ENCODE results near the gene MIR17HG.

MIR17HG gene

DNA sequence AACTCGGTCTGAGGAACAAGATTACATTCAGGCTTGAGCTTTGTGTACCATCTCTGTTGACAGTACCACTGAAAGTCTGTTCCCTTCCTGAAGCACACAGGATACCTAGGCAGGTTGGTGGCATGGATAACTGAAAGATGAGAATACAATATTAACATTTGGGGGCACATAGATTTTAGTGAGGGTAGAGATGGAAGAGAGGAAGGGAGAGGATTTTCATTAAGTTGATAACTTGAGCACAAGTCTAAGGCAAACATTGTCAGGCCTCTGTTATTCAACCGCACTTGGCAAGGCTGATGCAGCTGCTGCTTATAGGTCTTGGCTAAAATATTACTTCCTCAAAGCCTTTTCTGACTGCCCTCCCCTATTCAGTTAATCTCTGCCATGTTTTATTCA, 10.9 kb downstream of the MIR17HG start:
- Histone ChIP-seq H3K4me1 (ENCODE audit: control insufficient read depth, low read length) (no peaks in the 10 kb centered on the region), H3K4me2 (ENCODE audit: low read length) (no peak overlapping the region), H3K79me2 (ENCODE audit: control insufficient read depth, low read length) (no peaks in the 10 kb centered on the region; the same call in 1 of the 2 replicates), H3K36me3 (ENCODE audit: control insufficient read depth, low read length) (peaks cover 55% of the 10 kb centered on the region), H4K20me1 (ENCODE audit: control insufficient read depth, insufficient read depth, low read depth, low read length) (peaks cover 45% of the 10 kb centered on the region), H3K4me3 (ENCODE audit: low read length) (no peak overlapping the region), H3F3A (ENCODE audit: control insufficient read depth, insufficient read depth) (peaks cover 98% of the 10 kb centered on the region), H3K9me3 (ENCODE audit: control insufficient read depth, insufficient read depth, low read length) (no peaks in the 10 kb centered on the region), H3K27me3 (ENCODE audit: control insufficient read depth, low read length) (no peaks in the 10 kb centered on the region), H3K27ac (ENCODE audit: low read depth, low read length) (no peak overlapping the region), H3K9me2 (replicated peaks; ENCODE audit: control insufficient read depth, low read length) (no peaks in the 10 kb centered on the region)
- TF ChIP-seq CTCF (IDR thresholded peaks at IDR 0.05; ENCODE audit: low read depth, low read length, poor library complexity, severe bottlenecking) (no peak), EZH2phosphoT487 (IDR thresholded peaks at IDR 0.05; ENCODE audit: borderline replicate concordance, low read length) (no peak)

GRCh38 chr13:91359111-91359510, 11.6 kb downstream of the MIR17HG start:
- Histone ChIP-seq H3K79me2 (ENCODE audit: control insufficient read depth, low read length) (no peaks in the 10 kb centered on the region), H3K4me2 (ENCODE audit: low read length) (no peak overlapping the region), H3K27me3 (ENCODE audit: control insufficient read depth, low read length) (no peaks in the 10 kb centered on the region), H3K36me3 (ENCODE audit: control insufficient read depth, low read length) (peaks cover 48% of the 10 kb centered on the region), H3K4me3 (ENCODE audit: low read length) (no peak overlapping the region), H3K9me3 (ENCODE audit: control insufficient read depth, insufficient read depth, low read length) (no peaks in the 10 kb centered on the region), H3F3A (ENCODE audit: control insufficient read depth, insufficient read depth) (peaks cover 98% of the 10 kb centered on the region), H3K9me2 (replicated peaks; ENCODE audit: control insufficient read depth, low read length) (no peaks in the 10 kb centered on the region), H3K27ac (ENCODE audit: low read depth, low read length) (no peak overlapping the region), H4K20me1 (ENCODE audit: control insufficient read depth, insufficient read depth, low read depth, low read length) (peaks cover 38% of the 10 kb centered on the region), H3K4me1 (ENCODE audit: control insufficient read depth, low read length) (no peaks in the 10 kb centered on the region)
- TF ChIP-seq EZH2phosphoT487 (IDR thresholded peaks at IDR 0.05; ENCODE audit: borderline replicate concordance, low read length) (no peak), CTCF (IDR thresholded peaks at IDR 0.05; ENCODE audit: low read depth, low read length, poor library complexity, severe bottlenecking) (no peak)

- Histone ChIP-seq H3K27me3 (ENCODE audit: control insufficient read depth, low read length) (no peaks in the 10 kb centered on the region), H3K79me2 (ENCODE audit: control insufficient read depth, low read length) (no peaks in the 10 kb centered on the region), H4K20me1 (ENCODE audit: control insufficient read depth, insufficient read depth, low read depth, low read length) (peaks cover 32% of the 10 kb centered on the region), H3K9me2 (replicated peaks; ENCODE audit: control insufficient read depth, low read length) (no peaks in the 10 kb centered on the region), H3K4me2 (ENCODE audit: low read length) (no peak overlapping the region), H3K9me3 (ENCODE audit: control insufficient read depth, insufficient read depth, low read length) (no peaks in the 10 kb centered on the region), H3K36me3 (ENCODE audit: control insufficient read depth, low read length) (peaks cover 43% of the 10 kb centered on the region), H3K27ac (ENCODE audit: low read depth, low read length) (no peak overlapping the region), H3K4me1 (ENCODE audit: control insufficient read depth, low read length) (no peaks in the 10 kb centered on the region), H3K4me3 (ENCODE audit: low read length) (no peak overlapping the region), H3F3A (ENCODE audit: control insufficient read depth, insufficient read depth) (peaks cover 98% of the 10 kb centered on the region)
- no peak for TF ChIP-seq CTCF (IDR thresholded peaks at IDR 0.05; ENCODE audit: low read depth, low read length, poor library complexity, severe bottlenecking)
- TF ChIP-seq EZH2phosphoT487 (IDR thresholded peaks at IDR 0.05; ENCODE audit: borderline replicate concordance, low read length): no peak
Observed at GRCh38 chr13:91359631-91360030, 12.1 kb downstream of the MIR17HG start.

Data from DOHH2 (cell line).